GM19025 (cell line): Measurements from ENCODE around the gene LASP1NB.

ENCODE experiments used
- ATAC-seq: cut with Tn5 transposase; IDR thresholded peaks from one replicate; pipeline ENCODE4 v1.9.1; 2021; ENCODE audit warnings: mild to moderate bottlenecking, low read depth, moderate library complexity; ENCODE audit not compliant: unreplicated experiment

Gene LASP1NB

GRCh38 chr17:38925263-38925995, at the start of gene LASP1NB:
Gene LASP1NB, plus strand, starts transcription at chr17:38925614.
- no peak for ATAC-seq

GRCh38 chr17:38877130-38877851, 48.1 kb upstream of the LASP1NB start:
- ATAC-seq, result no peak

GRCh38 chr17:38879878-38880665, 45.3 kb upstream of the LASP1NB start:
- no peak for ATAC-seq

- no peak for ATAC-seq
Measured at GRCh38 chr17:38881600-38882191, 43.7 kb upstream of the LASP1NB start.

GRCh38 chr17:38882870-38883269, 42.5 kb upstream of the LASP1NB start:
- ATAC-seq, result no peak

GRCh38 chr17:38883592-38884526, 41.6 kb upstream of the LASP1NB start:
- no peak for ATAC-seq

- no peak for ATAC-seq
Measured at GRCh38 chr17:38885044-38885727, 40.2 kb upstream of the LASP1NB start.

- no peak for ATAC-seq
Measured at GRCh38 chr17:38885728-38886642, 39.4 kb upstream of the LASP1NB start.

- no peak for ATAC-seq
Measured at GRCh38 chr17:38886643-38887010, 38.8 kb upstream of the LASP1NB start.

- ATAC-seq, result no peak
Measured at GRCh38 chr17:38888842-38889241, 36.6 kb upstream of the LASP1NB start.

GRCh38 chr17:38889745-38890409, 35.5 kb upstream of the LASP1NB start:
- ATAC-seq, result no peak

GRCh38 chr17:38890410-38890746, 35.0 kb upstream of the LASP1NB start:
- ATAC-seq, result no peak

- no peak for ATAC-seq
Measured at GRCh38 chr17:38891441-38891840, 34.0 kb upstream of the LASP1NB start.

- no peak for ATAC-seq
Measured at GRCh38 chr17:38892083-38892482, 33.3 kb upstream of the LASP1NB start.

- no peak for ATAC-seq
Measured at GRCh38 chr17:38892620-38893019, 32.8 kb upstream of the LASP1NB start.

GRCh38 chr17:38893113-38893512, 32.3 kb upstream of the LASP1NB start:
- ATAC-seq, result no peak

GRCh38 chr17:38893607-38894006, 31.8 kb upstream of the LASP1NB start:
- no peak for ATAC-seq

GRCh38 chr17:38894276-38894675, 31.1 kb upstream of the LASP1NB start:
- no peak for ATAC-seq
